ENCODE results near the gene TIMM17B. TPM values are rescaled to one million over a fixed set of nuclear protein-coding genes. Genes with fewer than 3 reads are reported as not detected.

TIMM17B gene
- polyA plus RNA-seq, 2 donors: 34.2 to 45.0 TPM

Other genes starting within 250 kb of the TIMM17B start
- gene WAS, start 214.0 kb downstream of the TIMM17B start, polyA plus RNA-seq: 1 to 10 TPM; 1.7 to 1.8 TPM
- gene SUV39H1, start 201.0 kb downstream of the TIMM17B start, polyA plus RNA-seq: 1 to 10 TPM; 5.6 to 5.8 TPM
- under 1 TPM; 0.15 to 0.26 TPM for gene GLOD5, start 136.0 kb downstream of the TIMM17B start, polyA plus RNA-seq
- gene GATA1, start 111.2 kb downstream of the TIMM17B start, polyA plus RNA-seq: under 1 TPM in 1 of 2 donors, not detected in 1; 0.09 TPM
- gene HDAC6, start 95.7 kb downstream of the TIMM17B start, polyA plus RNA-seq: 10 to 100 TPM; 36.0 to 79.0 TPM
- under 1 TPM; 0.05 to 0.10 TPM for gene ERAS, start 71.3 kb downstream of the TIMM17B start, polyA plus RNA-seq
- under 1 TPM; 0.08 to 0.31 TPM for gene PCSK1N, start 62.2 kb downstream of the TIMM17B start, polyA plus RNA-seq
- gene PQBP1, start 162 bp upstream of the TIMM17B start, polyA plus RNA-seq: 100 to 1,000 TPM in 1 of 2 donors, 10 to 100 TPM in 1; 72.2 to 102 TPM
- gene SLC35A2, start 13.9 kb upstream of the TIMM17B start, polyA plus RNA-seq: 10 to 100 TPM in 1 of 2 donors, 1 to 10 TPM in 1; 6.9 to 22.1 TPM
- gene PIM2, start 21.3 kb upstream of the TIMM17B start, polyA plus RNA-seq: 1 to 10 TPM; 2.6 to 3.7 TPM
- 10 to 100 TPM; 22.3 to 27.6 TPM for gene OTUD5, start 59.8 kb upstream of the TIMM17B start, polyA plus RNA-seq
- gene KCND1, start 74.1 kb upstream of the TIMM17B start, polyA plus RNA-seq: under 1 TPM; 0.25 to 0.41 TPM
- 10 to 100 TPM; 18.5 to 22.8 TPM for gene GRIPAP1, start 104.5 kb upstream of the TIMM17B start, polyA plus RNA-seq
- gene TFE3, start 145.6 kb upstream of the TIMM17B start, polyA plus RNA-seq: 10 to 100 TPM; 20.5 to 20.9 TPM
- gene CCDC120, start 161.2 kb upstream of the TIMM17B start, polyA plus RNA-seq: 10 to 100 TPM; 23.1 to 27.9 TPM
- 1 to 10 TPM; 7.2 to 7.8 TPM for gene PRAF2, start 176.2 kb upstream of the TIMM17B start, polyA plus RNA-seq
- gene WDR45, start 182.1 kb upstream of the TIMM17B start, polyA plus RNA-seq: 10 to 100 TPM; 45.1 to 55.6 TPM
- gene GPKOW, start 226.0 kb upstream of the TIMM17B start, polyA plus RNA-seq: 10 to 100 TPM in 1 of 2 donors, 1 to 10 TPM in 1; 7.3 to 18.1 TPM

Measured in esophagus (tissue), 2 donors.